HuH-7 (cell line): ENCODE data around the gene TERB1.
A peak's percentile ranks its signal among the peaks of the same experiment; 100 is the strongest.
"Not testable (repeated sequence)": the region's sequence is repeated elsewhere in the genome, so short reads cannot be mapped to it uniquely, and the experiment has no call there.

ENCODE experiments used
- DNase-seq: peaks from one replicate; pipeline ENCODE4 v3.0.0; 2011; ENCODE audit warnings: low spot score

The TERB1 gene

GRCh38 chr16:66830422-66831404, 29.3 kb upstream of the TERB1 start, which contains the start of gene NAE1:
Gene NAE1 (minus strand): TSS chr16:66830976. CDS start chr16:66830899, 77 bp downstream.
- DNase-seq, result peak; percentile 87

GRCh38 chr16:66824006-66824405, 22.6 kb upstream of the TERB1 start:
- no peak for DNase-seq

- no peak for DNase-seq
Measured at GRCh38 chr16:66814734-66815133, 13.3 kb upstream of the TERB1 start.

GRCh38 chr16:66811043-66811442, 9.7 kb upstream of the TERB1 start:
- no peak for DNase-seq

- no peak for DNase-seq
Measured at GRCh38 chr16:66810391-66810790, 9.0 kb upstream of the TERB1 start.

- no peak for DNase-seq
Measured at GRCh38 chr16:66809765-66810164, 8.4 kb upstream of the TERB1 start.

GRCh38 chr16:66802159-66802558, 775 bp upstream of the TERB1 start:
- DNase-seq, result no peak

GRCh38 chr16:66800856-66801255, 528 bp downstream of the TERB1 start:
- no peak for DNase-seq

- no peak for DNase-seq
Measured at GRCh38 chr16:66798161-66798560, 3.2 kb downstream of the TERB1 start.

- not testable (repeated sequence) for DNase-seq
Measured at GRCh38 chr16:66793984-66794383, 7.4 kb downstream of the TERB1 start.

- DNase-seq, result no peak
Measured at GRCh38 chr16:66790130-66790733, 11.2 kb downstream of the TERB1 start.

- no peak for DNase-seq
Measured at GRCh38 chr16:66787427-66787826, 14.0 kb downstream of the TERB1 start.

- DNase-seq, result no peak
Measured at GRCh38 chr16:66786551-66786950, 14.8 kb downstream of the TERB1 start.

- no peak for DNase-seq
Measured at GRCh38 chr16:66776457-66776856, 24.9 kb downstream of the TERB1 start.

- no peak for DNase-seq
Measured at GRCh38 chr16:66774981-66775380, 26.4 kb downstream of the TERB1 start.

- DNase-seq, result no peak
Measured at GRCh38 chr16:66758086-66758485, 43.3 kb downstream of the TERB1 start.

GRCh38 chr16:66754819-66755218, 46.6 kb downstream of the TERB1 start:
- no peak for DNase-seq

GRCh38 chr16:66754211-66754610, 47.2 kb downstream of the TERB1 start:
- DNase-seq, result no peak

- no peak for DNase-seq
Measured at GRCh38 chr16:66752958-66753357, 48.4 kb downstream of the TERB1 start.

- DNase-seq, result no peak
Measured at GRCh38 chr16:66752379-66752778, 49.0 kb downstream of the TERB1 start.

GRCh38 chr16:66751992-66752322, 49.4 kb downstream of the TERB1 start:
- DNase-seq, result no peak

- DNase-seq, result peak; percentile 81
Measured at GRCh38 chr16:66751303-66751991, 49.9 kb downstream of the TERB1 start, which contains the start of gene DYNC1LI2. Gene DYNC1LI2 (minus strand): TSS chr16:66751609. CDS start chr16:66751591, 18 bp downstream.

- no peak for DNase-seq
Measured at GRCh38 chr16:66751053-66751302, 50.4 kb downstream of the TERB1 start.
